HFF-Myc (cell line): ENCODE results near the gene GRIK4.

Experiments used
- DNase-seq: peaks from one replicate; pipeline ENCODE4 v3.0.0-alpha.2; 2011; ENCODE audit warnings: low read depth; ENCODE audit errors: extremely low read depth
- H3K4me3 ChIP-seq: replicated peaks from 2 replicates; pipeline ENCODE4 v1.5.1; 2011; ENCODE audit warnings: low read depth, mild to moderate bottlenecking, control low read depth, low read length
- CTCF ChIP-seq: IDR thresholded peaks from 2 replicates; pipeline ENCODE4 v1.5.1; 2012; ENCODE audit warnings: mild to moderate bottlenecking, low read depth, low read length, control low read depth; ENCODE audit errors: missing control alignments

GRIK4 gene

GRCh38 chr11:120532082-120532831 is 20.7 kb downstream of the GRIK4 start:
- H3K4me3 ChIP-seq = no peak overlapping the region
- no peak for TF ChIP-seq CTCF
- DNase-seq = no peak

- no peak overlapping the region for H3K4me3 ChIP-seq
- DNase-seq = no peak
- no peak for TF ChIP-seq CTCF
Observed at GRCh38 chr11:120532832-120533196, 21.3 kb downstream of the GRIK4 start.

- no peak overlapping the region for H3K4me3 ChIP-seq
- no peak for DNase-seq
- TF ChIP-seq CTCF = no peak
Observed at GRCh38 chr11:120536091-120536796, 24.7 kb downstream of the GRIK4 start.

GRCh38 chr11:120536797-120537169 is 25.2 kb downstream of the GRIK4 start:
- DNase-seq = no peak
- no peak overlapping the region for H3K4me3 ChIP-seq
- TF ChIP-seq CTCF = no peak

GRCh38 chr11:120537996-120538395 is 26.4 kb downstream of the GRIK4 start:
- DNase-seq = no peak
- H3K4me3 ChIP-seq = no peak overlapping the region
- TF ChIP-seq CTCF = no peak

GRCh38 chr11:120538707-120539106 is 27.2 kb downstream of the GRIK4 start:
- no peak for TF ChIP-seq CTCF
- DNase-seq = no peak
- no peak overlapping the region for H3K4me3 ChIP-seq
